ENCODE measurements around the gene ARHGAP9.
A peak's percentile ranks its signal among the peaks of the same experiment; 100 is the strongest.

The ARHGAP9 gene

DNA sequence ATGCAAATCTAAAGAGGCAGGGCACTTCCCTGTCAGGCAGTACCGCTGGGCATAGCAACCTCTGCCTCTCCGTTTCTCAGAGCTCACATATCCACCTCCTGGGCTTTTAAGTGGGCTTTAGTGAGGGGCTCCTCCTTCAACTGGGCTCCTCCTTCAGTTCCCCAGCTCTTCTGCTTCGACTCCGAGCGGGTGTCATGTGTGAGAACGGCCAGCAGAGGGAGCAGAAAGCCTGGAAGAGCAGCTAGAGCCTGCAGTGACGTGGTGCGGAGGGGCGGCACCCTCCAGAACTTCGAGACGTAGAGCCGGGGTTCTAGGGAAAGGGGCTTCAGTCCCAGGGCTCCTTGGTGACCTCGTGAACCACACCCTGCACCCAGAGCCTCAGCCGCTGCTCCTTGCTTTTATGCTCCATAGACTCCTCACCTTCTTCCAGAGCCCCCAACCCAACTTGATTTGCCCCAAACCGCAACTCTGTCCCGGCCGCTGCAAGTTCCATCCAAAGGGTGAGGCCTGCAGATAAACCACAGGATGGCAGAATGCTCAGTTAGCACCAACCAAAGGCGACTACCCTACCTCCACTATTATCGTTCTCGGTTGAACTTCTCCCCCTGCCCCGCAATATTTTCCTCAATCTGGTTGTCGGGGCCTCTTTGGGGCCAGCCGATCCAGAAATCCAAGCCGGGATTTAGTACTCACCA lies 20.5 kb downstream of the ARHGAP9 start:
- H3K36me3 ChIP-seq (ENCODE audit: insufficient read depth, low read length) = no peaks in the 10 kb centered on the region
- peak overlapping the region; percentile 96 for H3K4me2 ChIP-seq (ENCODE audit: low read length)
- peak overlapping the region; percentile 78 for H3K4me3 ChIP-seq (ENCODE audit: low read length)
- H3K4me1 ChIP-seq (ENCODE audit: control insufficient read depth, insufficient read depth, low read length) = peaks cover 37% of the 10 kb centered on the region
- H3K27me3 ChIP-seq (ENCODE audit: control insufficient read depth, insufficient read depth, low read length) = no peaks in the 10 kb centered on the region
- no peaks in the 10 kb centered on the region for H3K9me3 ChIP-seq (replicated peaks; ENCODE audit: low read length)
- H3K9ac ChIP-seq (ENCODE audit: low read depth, low read length) = peak overlapping the region; percentile 77

DNA sequence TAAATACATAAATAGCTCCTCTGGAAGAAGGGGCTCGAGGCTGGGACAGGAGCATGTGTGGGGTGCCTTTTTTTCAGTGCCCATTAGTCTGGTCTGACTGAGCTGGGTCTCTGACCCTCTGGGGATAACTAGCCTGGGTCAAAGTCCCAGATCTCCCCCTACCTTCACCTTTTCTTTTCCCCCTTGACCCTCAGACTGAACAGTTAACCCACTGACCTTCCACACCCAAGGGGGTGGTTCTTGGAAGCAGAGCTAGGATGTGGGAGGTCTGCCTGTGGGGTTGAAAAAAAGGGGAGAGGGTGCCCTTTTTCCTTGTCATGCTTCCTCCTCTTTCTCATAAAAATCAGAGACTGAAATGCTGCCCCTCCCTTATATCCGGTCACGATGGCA lies 21.0 kb downstream of the ARHGAP9 start:
- Histone ChIP-seq H3K9ac (ENCODE audit: low read depth, low read length) (peak overlapping the region; percentile 77), H3K9me3 (replicated peaks; ENCODE audit: low read length) (no peaks in the 10 kb centered on the region), H3K4me1 (ENCODE audit: control insufficient read depth, insufficient read depth, low read length) (peaks cover 37% of the 10 kb centered on the region), H3K27me3 (ENCODE audit: control insufficient read depth, insufficient read depth, low read length) (no peaks in the 10 kb centered on the region), H3K4me3 (ENCODE audit: low read length) (peak overlapping the region; percentile 78), H3K36me3 (ENCODE audit: insufficient read depth, low read length) (no peaks in the 10 kb centered on the region), H3K4me2 (ENCODE audit: low read length) (peak overlapping the region; percentile 96)

DNA sequence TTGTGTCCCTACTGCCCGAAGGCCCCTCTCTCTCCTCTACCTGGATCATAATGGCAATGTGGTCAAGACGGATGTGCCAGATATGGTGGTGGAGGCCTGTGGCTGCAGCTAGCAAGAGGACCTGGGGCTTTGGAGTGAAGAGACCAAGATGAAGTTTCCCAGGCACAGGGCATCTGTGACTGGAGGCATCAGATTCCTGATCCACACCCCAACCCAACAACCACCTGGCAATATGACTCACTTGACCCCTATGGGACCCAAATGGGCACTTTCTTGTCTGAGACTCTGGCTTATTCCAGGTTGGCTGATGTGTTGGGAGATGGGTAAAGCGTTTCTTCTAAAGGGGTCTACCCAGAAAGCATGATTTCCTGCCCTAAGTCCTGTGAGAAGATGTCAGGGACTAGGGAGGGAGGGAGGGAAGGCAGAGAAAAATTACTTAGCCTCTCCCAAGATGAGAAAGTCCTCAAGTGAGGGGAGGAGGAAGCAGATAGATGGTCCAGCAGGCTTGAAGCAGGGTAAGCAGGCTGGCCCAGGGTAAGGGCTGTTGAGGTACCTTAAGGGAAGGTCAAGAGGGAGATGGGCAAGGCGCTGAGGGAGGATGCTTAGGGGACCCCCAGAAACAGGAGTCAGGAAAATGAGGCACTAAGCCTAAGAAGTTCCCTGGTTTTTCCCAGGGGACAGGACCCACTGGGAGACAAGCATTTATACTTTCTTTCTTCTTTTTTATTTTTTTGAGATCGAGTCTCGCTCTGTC lies 22.8 kb downstream of the ARHGAP9 start:
- H3K36me3 ChIP-seq (ENCODE audit: insufficient read depth, low read length) = no peaks in the 10 kb centered on the region
- no peak overlapping the region for H3K9ac ChIP-seq (ENCODE audit: low read depth, low read length)
- H3K27me3 ChIP-seq (ENCODE audit: control insufficient read depth, insufficient read depth, low read length) = no peaks in the 10 kb centered on the region
- H3K4me3 ChIP-seq (ENCODE audit: low read length) = no peak overlapping the region
- peaks cover 41% of the 10 kb centered on the region for H3K4me1 ChIP-seq (ENCODE audit: control insufficient read depth, insufficient read depth, low read length)
- no peak overlapping the region for H3K4me2 ChIP-seq (ENCODE audit: low read length)
- H3K9me3 ChIP-seq (replicated peaks; ENCODE audit: low read length) = no peaks in the 10 kb centered on the region

DNA sequence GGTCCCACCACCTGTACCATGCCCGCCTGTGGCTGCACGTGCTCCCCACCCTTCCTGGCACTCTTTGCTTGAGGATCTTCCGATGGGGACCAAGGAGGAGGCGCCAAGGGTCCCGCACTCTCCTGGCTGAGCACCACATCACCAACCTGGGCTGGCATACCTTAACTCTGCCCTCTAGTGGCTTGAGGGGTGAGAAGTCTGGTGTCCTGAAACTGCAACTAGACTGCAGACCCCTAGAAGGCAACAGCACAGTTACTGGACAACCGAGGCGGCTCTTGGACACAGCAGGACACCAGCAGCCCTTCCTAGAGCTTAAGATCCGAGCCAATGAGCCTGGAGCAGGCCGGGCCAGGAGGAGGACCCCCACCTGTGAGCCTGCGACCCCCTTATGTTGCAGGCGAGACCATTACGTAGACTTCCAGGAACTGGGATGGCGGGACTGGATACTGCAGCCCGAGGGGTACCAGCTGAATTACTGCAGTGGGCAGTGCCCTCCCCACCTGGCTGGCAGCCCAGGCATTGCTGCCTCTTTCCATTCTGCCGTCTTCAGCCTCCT lies 23.4 kb downstream of the ARHGAP9 start:
- H3K4me3 ChIP-seq (ENCODE audit: low read length) = no peak overlapping the region

DNA sequence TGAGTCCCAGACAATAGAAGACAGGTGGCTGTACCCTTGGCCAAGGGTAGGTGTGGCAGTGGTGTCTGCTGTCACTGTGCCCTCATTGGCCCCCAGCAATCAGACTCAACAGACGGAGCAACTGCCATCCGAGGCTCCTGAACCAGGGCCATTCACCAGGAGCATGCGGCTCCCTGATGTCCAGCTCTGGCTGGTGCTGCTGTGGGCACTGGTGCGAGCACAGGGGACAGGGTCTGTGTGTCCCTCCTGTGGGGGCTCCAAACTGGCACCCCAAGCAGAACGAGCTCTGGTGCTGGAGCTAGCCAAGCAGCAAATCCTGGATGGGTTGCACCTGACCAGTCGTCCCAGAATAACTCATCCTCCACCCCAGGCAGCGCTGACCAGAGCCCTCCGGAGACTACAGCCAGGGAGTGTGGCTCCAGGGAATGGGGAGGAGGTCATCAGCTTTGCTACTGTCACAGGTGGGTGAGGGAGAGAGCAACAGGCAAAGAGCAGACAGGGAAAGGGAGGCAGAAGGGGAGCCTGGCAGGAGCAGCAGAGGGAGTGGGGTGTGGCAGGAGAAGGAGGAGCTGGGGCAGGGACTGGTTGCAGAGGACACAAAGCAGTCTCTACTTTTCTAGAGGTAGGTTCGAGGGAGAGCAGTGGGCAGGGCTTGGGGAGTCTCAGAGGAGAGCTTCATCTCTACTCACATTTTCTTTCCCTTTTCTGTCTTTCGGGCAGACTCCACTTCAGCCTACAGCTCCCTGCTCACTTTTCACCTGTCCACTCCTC lies 24.1 kb downstream of the ARHGAP9 start:
- no peak overlapping the region for H3K4me2 ChIP-seq (ENCODE audit: low read length)
- peaks cover 39% of the 10 kb centered on the region for H3K4me1 ChIP-seq (ENCODE audit: control insufficient read depth, insufficient read depth, low read length)
- no peak overlapping the region for H3K4me3 ChIP-seq (ENCODE audit: low read length)

More for the DNA sequence above, 23.4 kb downstream of the ARHGAP9 start:
- H3K4me2 ChIP-seq (ENCODE audit: low read length) = no peak overlapping the region
- peaks cover 42% of the 10 kb centered on the region for H3K4me1 ChIP-seq (ENCODE audit: control insufficient read depth, insufficient read depth, low read length)
- H3K9me3 ChIP-seq (replicated peaks; ENCODE audit: low read length) = no peaks in the 10 kb centered on the region
- H3K27me3 ChIP-seq (ENCODE audit: control insufficient read depth, insufficient read depth, low read length) = no peaks in the 10 kb centered on the region
- no peak overlapping the region for H3K9ac ChIP-seq (ENCODE audit: low read depth, low read length)
- H3K36me3 ChIP-seq (ENCODE audit: insufficient read depth, low read length) = no peaks in the 10 kb centered on the region

DNA sequence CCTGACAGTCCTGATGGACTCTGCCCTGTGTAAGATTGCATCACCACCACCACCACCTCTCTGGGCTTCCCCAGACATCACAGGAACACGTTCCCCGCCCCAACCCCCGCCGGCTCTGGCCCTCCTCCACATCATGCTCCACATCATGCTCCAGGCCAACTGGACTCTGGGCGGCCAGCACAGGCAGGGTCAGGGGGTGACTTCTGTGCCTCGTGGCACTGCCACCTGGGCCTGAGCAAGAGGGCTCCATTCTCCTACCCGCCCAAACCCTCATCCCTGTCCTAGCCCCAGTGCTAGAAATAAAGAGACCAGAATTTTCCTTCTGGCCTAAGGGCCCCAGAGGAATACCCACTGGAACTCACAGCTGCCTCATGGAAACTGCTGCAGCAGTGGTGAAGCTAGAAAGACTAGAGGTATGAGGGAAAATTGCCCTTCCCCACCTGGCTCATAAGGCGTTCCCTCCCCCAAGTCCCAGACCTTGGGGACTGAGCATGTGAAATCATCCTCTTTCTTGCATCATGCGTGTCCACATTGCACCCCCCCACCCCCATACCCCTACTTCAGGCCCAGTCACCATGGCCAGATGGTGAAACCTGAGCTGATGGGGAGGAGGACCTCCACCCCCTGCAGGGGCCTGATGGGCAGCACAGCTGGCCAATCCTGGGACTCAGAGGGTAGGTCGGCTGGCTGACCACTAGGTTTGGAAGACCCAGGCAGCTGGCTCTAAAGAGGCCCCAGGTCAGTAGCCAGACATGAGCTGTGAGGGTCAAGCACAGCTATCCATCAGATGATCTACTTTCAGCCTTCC lies 24.9 kb downstream of the ARHGAP9 start, which contains the start of gene INHBE:
Gene INHBE, plus strand, starts transcription at position 742 of the 808 bp plus-strand sequence. CDS start 230 bp downstream, outside the sequence.
- H3K9ac ChIP-seq (ENCODE audit: low read depth, low read length) = no peak within 1 kb of the TSS
- H3K4me3 ChIP-seq (ENCODE audit: low read length) = no peak within 1 kb of the TSS
- H3K4me2 ChIP-seq (ENCODE audit: low read length) = no peak within 1 kb of the TSS
- H3K9me3 ChIP-seq (replicated peaks; ENCODE audit: low read length) = no peaks in the 10 kb centered on the region
- H3K27me3 ChIP-seq (ENCODE audit: control insufficient read depth, insufficient read depth, low read length) = no peaks in the 10 kb centered on the region
- peaks cover 36% of the 10 kb centered on the region for H3K4me1 ChIP-seq (ENCODE audit: control insufficient read depth, insufficient read depth, low read length)
- H3K36me3 ChIP-seq (ENCODE audit: insufficient read depth, low read length) = no peaks in the 10 kb centered on the region

More for the DNA sequence above, 24.1 kb downstream of the ARHGAP9 start:
- no peaks in the 10 kb centered on the region for H3K36me3 ChIP-seq (ENCODE audit: insufficient read depth, low read length)
- H3K9ac ChIP-seq (ENCODE audit: low read depth, low read length) = no peak overlapping the region
- no peaks in the 10 kb centered on the region for H3K9me3 ChIP-seq (replicated peaks; ENCODE audit: low read length)
- no peaks in the 10 kb centered on the region for H3K27me3 ChIP-seq (ENCODE audit: control insufficient read depth, insufficient read depth, low read length)

DNA sequence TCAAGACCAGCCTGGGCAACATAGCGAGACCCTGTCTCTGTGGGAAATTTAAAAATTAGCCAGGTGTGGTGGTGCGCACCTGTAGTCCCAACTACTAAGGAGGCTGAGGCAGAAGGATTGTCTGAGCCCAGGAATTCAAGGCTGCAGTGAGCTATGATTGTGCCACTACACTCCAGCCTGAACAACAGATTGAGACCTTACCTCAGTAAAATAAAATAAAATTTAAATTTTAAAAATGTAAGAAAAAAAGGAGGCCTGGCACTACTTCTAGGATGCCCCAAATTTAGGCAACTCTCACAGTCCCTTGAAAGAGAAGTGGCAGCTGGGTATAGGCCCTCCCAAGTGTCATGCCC lies 25.5 kb downstream of the ARHGAP9 start:
- Histone ChIP-seq H3K27me3 (ENCODE audit: control insufficient read depth, insufficient read depth, low read length) (no peaks in the 10 kb centered on the region), H3K9ac (ENCODE audit: low read depth, low read length) (no peak overlapping the region), H3K4me2 (ENCODE audit: low read length) (no peak overlapping the region), H3K4me3 (ENCODE audit: low read length) (no peak overlapping the region), H3K36me3 (ENCODE audit: insufficient read depth, low read length) (no peaks in the 10 kb centered on the region), H3K4me1 (ENCODE audit: control insufficient read depth, insufficient read depth, low read length) (peaks cover 36% of the 10 kb centered on the region), H3K9me3 (replicated peaks; ENCODE audit: low read length) (no peaks in the 10 kb centered on the region)

DNA sequence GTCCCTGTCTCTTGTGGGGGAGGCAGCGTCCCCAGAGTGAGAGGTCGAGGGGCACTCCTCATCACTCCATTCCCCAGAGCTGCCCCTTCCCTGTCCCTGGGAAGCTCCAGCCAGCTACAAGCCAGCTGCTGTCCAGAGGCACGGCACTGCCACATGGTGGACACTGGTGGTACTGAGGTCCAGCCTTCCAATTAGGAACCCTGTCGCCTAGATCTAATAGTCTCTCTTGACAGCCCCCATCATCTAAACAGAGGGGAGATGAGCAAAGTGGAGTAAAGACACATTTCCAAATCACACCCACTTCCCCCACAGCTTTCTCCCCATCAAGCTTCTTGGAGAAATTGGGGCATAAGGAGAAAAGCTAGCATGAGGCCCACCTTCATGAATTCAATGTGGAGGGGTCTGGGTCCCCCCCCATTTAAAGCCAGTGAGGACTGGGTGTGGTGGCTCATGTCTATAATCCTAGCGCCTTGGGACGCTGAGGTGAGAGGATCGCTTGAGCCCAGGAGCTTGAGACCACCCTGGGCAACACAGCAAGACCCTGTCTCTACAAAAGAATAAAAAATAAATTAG lies 26.6 kb downstream of the ARHGAP9 start:
- Histone ChIP-seq H3K27me3 (ENCODE audit: control insufficient read depth, insufficient read depth, low read length) (no peaks in the 10 kb centered on the region), H3K9me3 (replicated peaks; ENCODE audit: low read length) (no peaks in the 10 kb centered on the region), H3K4me2 (ENCODE audit: low read length) (no peak overlapping the region), H3K4me3 (ENCODE audit: low read length) (no peak overlapping the region), H3K36me3 (ENCODE audit: insufficient read depth, low read length) (no peaks in the 10 kb centered on the region), H3K4me1 (ENCODE audit: control insufficient read depth, insufficient read depth, low read length) (peaks cover 28% of the 10 kb centered on the region), H3K9ac (ENCODE audit: low read depth, low read length) (peak overlapping the region; percentile 14)

DNA sequence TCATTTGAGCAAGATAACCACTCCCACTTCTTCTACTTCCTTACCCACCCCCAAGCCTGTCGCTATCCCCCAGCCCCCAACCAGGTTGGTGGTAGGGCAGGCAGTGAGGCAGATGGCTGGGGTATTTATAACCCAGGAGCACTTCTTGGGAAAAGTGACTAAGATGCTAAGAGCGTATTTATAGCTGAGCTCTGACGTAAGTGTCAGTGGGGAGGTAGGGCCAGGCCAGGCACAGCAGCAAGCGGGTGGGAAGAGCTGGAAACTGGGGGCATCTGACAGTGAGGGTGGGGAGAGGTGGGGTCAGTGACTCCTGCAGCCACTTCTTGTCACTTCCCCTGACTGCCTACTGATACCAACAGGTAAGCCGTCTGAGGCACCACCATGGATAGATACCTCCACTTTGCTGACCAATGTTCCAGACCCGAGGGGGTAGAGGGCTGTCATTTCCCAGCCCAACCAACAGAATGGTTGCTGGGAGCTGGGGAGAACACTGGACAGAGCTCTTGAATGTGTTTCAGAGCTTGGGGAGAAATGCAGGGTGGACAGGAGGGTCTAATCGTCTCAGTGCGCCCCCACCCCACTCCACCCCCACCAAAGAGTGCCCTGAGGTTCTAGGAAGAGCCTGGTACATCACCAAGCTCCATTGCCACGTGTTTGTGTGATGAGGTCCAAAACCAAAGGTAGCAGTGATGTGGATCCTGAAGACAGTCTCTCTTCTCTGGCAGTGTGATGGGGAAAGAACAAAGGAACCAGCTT lies 27.3 kb downstream of the ARHGAP9 start:
- peak overlapping the region; percentile 14 for H3K9ac ChIP-seq (ENCODE audit: low read depth, low read length)

DNA sequence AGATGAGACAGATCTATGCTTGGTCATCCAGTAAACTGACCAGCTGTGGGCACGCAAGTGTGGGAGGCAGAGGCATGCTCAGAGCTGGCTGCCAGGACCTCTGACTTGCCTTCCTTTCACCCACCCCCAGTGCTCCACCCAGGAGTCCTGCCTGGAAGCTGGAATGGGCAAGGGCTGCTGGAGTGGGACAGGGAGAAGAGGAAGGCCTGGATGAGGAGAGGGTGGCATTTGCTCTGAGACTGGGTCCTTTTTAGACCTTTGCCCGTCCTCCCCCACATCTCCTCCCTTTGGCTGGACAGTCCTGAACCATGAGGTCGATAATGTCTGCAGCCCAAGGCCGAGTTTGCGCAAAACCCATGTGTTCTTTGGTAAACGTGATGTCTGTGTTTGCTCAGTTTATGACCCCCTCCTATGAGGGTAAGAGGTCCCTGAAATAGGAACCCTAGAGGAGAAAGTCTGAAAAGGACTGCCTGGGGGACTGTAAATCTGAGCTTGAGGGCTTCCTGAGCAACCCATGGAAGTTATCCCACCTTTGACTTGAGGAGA lies 28.4 kb downstream of the ARHGAP9 start:
- Histone ChIP-seq H3K9ac (ENCODE audit: low read depth, low read length) (no peak overlapping the region), H3K4me1 (ENCODE audit: control insufficient read depth, insufficient read depth, low read length) (peaks cover 25% of the 10 kb centered on the region), H3K4me3 (ENCODE audit: low read length) (no peak overlapping the region), H3K36me3 (ENCODE audit: insufficient read depth, low read length) (no peaks in the 10 kb centered on the region), H3K27me3 (ENCODE audit: control insufficient read depth, insufficient read depth, low read length) (no peaks in the 10 kb centered on the region), H3K4me2 (ENCODE audit: low read length) (peak overlapping the region; percentile 8), H3K9me3 (replicated peaks; ENCODE audit: low read length) (no peaks in the 10 kb centered on the region)

More for the DNA sequence above, 27.3 kb downstream of the ARHGAP9 start:
- no peaks in the 10 kb centered on the region for H3K9me3 ChIP-seq (replicated peaks; ENCODE audit: low read length)
- no peaks in the 10 kb centered on the region for H3K36me3 ChIP-seq (ENCODE audit: insufficient read depth, low read length)
- peaks cover 25% of the 10 kb centered on the region for H3K4me1 ChIP-seq (ENCODE audit: control insufficient read depth, insufficient read depth, low read length)
- no peak overlapping the region for H3K4me2 ChIP-seq (ENCODE audit: low read length)
- H3K27me3 ChIP-seq (ENCODE audit: control insufficient read depth, insufficient read depth, low read length) = no peaks in the 10 kb centered on the region
- H3K4me3 ChIP-seq (ENCODE audit: low read length) = no peak overlapping the region

Data from skeletal muscle satellite cell (primary cell).